ENCODE measurements around the gene CLECL1.
"Not testable (repeated sequence)": the region's sequence is repeated elsewhere in the genome, so short reads cannot be mapped to it uniquely, and the experiment has no call there.

CLECL1 gene

DNA sequence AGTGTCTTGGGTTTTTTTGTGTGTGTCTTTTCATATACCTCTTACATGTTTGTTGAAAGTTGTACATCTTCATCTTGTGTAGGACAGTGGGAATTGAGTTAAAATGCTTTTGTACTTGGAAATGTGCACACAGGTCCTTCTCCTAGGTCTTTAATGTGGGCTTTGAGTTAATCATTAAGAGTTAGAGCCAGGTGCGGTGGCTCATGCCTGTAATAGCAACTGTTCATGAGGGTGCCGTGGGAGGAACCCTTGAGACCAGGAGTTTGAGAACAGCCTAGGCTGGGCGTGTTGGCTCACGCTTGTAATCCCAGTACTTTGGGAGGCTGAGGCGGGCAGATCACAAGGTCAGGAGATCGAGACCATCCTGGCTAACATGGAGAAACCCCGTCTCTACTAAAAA lies 13.9 kb downstream of the CLECL1 start:
- FAIRE-seq, result no peak

DNA sequence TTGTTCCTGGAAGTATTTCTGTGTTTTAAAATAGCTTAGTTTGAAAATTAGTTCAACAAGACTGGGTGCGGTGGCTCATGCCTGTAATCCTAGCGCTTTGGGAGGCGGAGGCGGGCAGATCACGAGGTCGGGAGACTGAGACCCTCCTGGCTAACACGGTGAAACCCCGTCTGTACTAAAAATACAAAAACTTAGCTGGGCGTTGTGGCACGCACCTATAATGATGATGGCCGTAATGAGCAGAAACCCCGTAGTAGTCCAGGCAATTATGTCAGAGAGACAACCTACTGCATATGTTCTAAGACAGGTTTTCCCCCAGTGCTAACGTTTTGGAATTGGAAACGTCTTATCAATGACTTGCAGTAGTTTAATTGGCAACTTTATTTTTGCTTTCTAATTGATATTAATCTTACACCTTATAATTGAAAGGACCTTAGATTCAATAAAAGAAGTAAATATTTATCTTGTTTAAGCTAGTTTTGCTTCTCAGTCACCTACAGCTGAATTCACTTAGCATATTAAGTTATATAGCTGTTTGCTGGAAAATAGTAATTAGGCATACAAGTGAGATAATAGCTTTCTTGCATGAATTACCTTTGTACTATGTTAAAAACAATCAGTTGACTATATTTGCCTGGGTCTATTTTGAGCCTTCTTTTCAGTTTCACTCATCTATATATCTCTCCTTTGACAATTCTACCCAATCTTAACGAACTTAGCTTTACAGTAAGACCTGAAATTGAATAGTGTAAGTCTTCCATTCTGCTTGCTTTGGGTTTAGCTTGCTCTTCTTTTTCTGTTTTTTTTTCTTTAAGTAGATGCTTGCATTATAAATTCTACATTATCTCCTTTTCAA lies 15.6 kb downstream of the CLECL1 start:
- FAIRE-seq, result no peak

DNA sequence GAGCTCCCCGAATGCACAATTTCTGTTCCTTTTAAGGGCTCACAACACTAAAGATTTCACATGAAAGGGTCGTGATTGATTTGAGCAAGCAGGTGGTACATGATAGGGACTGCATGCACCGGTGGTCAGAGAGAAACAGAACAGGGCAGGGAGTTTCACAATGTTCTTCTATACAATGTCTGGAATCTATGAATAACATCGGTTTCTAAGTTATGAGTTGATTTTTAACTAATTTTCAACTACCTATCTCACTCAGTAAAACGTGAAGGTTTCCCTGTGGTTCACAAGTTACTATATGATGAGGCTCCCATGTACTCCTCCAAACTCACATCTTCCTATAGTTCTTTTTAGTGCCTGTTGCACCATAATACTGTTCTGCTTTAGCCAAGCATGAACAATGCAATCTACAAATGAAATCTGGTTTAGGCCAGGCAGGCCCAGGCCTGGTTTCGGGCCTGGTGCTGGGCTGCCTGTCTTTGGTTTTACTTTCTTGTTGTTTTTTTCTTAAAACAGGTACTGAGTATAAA lies 19.8 kb downstream of the CLECL1 start:
- FAIRE-seq, result not testable (repeated sequence)

- no peak for FAIRE-seq
Measured at GRCh38 chr12:9711664-9712063, 21.2 kb downstream of the CLECL1 start.

DNA sequence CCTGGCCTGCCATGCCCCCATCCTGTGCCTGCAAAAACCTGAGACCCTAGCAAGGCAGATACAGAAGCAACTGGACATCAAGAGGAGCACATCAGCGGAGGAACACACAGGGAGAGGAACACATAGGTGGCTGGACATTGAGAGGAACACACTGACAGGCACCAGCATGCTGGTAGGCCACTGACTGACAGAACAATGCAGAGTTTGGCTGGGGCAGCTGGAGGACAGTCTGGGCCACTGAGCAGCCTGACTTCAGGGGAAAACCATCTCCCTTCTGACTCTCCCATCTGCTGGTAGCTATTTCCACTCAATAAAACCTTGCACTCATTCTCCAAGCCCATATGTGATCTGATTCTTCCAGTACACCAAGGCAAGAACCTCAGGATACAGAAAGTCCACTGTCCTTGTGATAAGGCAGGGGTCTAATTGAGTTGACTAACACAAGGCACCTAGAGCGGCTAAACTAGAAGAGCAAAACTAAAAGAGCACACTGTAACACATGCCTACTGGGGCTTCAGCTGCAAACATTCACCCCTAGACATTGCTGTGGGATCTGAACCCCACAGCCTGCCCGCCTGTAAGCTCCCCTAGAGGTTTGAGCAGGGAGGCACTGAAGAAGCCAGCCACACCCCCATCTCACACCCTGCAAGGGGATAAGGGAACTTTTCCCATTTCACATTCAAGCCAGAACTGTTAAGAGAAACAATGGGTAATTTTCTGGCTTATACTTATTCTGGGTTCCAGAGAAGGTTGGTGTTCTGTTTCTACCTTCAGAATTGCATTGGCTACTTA lies 22.1 kb downstream of the CLECL1 start:
- FAIRE-seq, result no peak

GRCh38 chr12:9708853-9709252 lies 24.0 kb downstream of the CLECL1 start:
- no peak for FAIRE-seq

DNA sequence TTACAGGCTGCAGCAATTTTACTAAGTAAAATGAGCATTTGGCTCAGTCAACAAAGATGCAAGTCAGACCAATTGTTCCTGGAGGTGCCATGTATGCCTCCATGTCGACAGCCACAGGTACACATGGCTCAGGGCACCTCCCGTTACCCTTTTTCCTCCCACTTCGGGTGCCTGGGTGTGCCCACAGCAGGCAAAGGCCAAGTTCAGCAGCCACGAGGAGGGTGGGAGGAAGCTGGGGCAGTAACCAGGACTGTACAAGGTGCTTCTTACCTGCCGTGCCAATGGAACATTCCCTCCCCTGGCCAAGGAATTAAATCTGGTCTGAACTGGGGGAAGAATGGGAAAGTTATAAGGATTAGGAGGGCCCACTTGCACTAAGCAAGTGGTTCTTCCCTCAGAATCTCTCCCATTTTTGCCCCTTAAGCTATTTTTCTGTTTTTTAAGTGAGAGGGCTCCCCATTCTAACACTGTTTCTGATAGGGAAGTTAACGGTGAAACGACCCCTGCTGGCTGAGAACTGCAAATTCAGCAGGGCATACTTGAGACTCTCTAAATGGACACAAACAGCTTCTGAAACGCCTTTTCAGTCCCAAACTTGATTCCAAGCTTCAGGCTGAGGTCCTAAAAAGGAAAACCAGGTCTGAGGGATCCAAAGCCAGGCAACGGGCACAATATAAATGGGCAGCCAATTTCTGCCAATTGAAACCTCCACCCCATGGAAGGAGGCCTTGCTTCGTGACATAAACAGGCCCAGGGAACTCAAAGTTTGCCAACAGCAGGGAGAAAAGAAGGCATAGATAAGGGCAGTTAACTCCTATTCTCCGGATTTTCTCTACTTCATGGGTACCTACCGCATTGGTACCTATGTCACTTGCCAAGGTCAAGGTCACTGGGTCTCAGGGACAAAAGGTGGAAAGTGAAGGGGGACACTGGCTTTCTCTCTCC lies 24.8 kb downstream of the CLECL1 start:
- FAIRE-seq, result peak; percentile 3

- no peak for FAIRE-seq
Measured at GRCh38 chr12:9707356-9707755, 25.5 kb downstream of the CLECL1 start.

- no peak for FAIRE-seq
Measured at GRCh38 chr12:9706086-9706685, 26.7 kb downstream of the CLECL1 start.

DNA sequence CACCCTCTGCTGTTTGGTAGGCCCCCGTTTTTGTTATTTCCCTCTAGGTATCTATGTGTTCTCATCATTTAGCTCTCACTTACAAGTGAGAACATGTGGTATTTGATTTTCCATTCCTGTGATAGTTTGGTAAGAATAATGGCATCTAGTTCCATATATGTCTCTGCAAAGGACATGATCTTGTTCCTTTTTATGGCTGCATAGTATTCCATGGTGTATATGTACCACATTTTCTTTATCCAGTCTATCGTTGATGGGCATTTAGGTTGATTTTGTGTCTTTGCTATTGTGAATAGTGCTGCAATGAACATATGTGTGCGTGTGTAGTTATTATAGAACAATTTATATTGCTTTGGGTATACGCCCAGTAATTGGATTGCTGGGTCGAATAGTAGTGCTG lies 28.3 kb downstream of the CLECL1 start:
- not testable (repeated sequence) for FAIRE-seq

GRCh38 chr12:9702255-9702654 lies 30.6 kb downstream of the CLECL1 start:
- no peak for FAIRE-seq

DNA sequence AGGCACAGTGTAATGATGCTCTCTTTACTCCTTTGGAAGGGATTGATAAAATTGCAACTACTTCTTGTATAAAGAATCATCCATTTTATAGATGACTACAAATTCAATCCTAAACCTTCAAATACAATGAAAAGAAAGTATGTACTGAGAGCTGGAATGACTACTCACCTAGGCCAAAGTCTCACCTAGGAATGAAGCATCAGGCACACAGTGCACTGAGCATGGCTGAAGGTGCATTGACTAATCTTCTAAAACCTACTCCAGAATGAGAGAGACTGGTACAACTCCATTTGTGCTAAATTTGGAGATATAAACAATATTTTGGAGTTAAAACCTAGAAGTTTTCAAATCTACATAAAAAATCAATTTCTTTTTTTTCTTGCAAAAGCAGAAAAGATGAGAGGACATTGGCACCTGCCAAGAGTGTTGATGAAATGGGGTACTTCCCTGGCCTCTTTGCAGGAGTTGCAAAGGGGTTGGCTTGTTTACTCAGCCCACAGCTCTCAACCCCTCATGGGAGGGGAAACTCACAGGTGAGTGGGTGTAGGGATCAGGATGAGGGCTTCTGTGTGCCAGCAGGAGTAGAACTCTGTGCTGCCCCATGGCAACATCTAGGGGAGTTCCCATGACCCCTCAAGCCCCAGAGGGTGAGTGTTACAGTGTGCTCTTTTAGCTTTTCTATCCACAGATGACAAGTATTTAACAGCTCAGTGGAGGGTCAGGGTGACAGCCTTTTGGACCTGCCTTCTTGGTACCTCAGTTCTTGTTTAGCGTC lies 31.3 kb downstream of the CLECL1 start:
- FAIRE-seq, result no peak

- FAIRE-seq, result no peak
Measured at GRCh38 chr12:9700606-9700956, 32.3 kb downstream of the CLECL1 start.

DNA sequence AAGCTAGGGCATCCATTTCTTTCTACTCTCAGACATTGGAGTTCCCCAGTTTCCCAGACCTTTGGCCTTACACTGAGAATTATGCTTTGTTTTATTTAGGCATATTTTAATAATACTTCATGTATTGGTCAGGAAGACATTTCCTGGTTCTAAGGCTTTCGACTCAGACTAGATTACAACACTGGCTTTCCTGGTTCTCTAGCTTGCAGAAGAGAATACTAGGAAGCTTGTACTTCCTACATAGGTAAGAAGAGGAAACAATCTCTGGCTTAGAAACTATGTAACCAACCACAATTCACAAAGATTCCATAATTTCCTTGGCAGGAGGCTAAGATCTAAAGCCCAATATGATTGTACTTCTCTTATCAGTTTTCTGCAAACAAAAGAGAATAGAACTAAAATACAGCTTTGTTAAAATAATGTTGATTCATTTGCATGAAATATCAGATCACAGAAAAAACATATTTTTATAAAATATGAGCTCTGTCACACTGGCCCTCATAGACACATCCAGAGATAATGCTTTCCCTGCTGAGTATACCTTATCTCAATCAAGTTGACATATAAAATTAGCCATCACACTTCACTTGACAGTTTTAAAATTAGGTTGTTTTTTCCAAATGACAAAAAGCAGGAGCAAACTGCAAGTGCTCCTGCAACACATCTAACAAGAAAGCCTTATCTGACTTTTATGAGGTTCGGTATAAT lies 32.8 kb downstream of the CLECL1 start:
- no peak for FAIRE-seq

DNA sequence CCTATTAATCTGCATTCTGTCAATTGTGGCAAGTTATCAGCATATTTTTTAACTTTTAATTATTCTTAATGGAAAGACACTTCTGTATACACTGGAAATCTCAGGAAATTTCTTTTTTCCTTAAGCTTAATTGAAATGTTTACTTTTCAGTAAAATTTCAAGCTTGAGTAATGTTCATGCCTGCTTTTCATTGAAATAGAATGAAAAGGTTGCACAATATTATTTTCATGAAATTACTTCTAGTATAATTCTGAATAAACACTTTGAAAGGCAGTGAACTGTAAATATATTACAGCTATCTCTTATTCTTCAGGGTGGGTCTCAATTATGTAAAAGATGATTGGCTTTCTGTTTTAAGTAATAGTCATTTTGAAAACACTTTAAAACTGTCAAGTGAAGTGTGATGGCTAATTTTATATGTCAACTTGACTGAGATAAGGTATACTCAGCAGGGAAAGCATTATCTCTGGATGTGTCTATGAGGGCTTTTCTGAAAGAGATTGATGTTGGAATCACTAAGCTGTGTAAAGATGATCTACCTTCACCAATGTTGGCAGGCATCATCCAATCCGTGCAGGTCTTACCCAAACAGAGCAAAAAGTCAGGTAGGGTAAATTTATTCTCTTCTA lies 33.5 kb downstream of the CLECL1 start:
- no peak for FAIRE-seq

DNA sequence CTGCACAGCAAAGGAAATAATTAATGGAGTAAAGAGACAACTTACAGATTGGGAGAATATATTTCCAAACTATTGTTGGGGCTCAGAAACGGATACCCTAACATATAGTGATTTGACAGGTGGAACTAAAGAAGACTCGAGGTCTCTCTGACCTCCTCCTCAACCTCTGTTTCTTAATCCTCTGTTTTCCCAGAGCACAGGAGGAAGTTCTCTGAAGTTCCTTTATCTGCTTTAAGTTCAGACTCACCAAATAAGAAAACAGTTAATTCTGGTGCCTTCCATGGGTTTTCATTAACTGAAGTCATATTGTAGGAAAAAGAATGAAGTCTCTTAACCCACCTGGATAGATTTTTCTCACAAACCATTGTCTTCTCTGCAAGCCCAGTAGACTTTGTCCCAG lies 34.2 kb downstream of the CLECL1 start:
- FAIRE-seq, result no peak

- FAIRE-seq, result no peak
Measured at GRCh38 chr12:9697619-9698018, 35.3 kb downstream of the CLECL1 start.

DNA sequence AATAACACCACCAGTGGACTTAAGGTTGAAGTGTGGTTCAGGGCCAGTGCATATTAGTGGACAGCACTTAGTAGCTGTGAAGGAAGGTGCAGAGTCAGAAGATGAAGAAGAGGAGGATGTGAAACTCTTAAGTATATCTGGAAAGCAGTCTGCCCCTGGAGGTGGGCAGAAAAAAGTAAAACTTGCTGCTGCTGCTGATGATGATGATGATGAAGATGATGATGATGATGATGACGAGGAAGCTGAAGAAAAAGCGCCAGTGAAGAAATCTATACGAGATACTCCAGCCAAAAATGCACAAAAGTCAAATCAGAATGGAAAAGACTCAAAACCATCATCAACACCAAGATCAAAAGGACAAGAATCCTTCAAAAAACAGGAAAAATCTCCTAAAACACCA lies 37.2 kb downstream of the CLECL1 start:
- not testable (repeated sequence) for FAIRE-seq

GRCh38 chr12:9695150-9695549 lies 37.7 kb downstream of the CLECL1 start:
- FAIRE-seq, result not testable (repeated sequence)

DNA sequence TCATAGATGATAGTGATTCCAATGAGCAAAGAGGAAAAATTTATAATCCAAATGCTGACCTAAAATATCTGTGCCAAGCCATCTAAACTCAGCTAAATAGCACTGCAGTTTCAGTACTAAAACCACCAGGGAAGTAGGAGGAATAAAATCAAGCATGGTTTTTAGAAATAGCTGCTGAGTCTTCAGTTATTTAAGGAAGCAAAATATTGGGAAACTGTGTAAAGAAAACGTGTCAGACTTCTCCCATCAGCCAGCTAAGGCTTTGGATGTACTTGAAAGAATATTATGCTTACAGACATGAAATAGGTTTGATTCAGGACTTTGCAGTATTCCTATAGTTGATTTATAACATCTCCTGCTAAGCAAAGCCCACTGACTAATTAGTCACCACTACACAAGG lies 38.7 kb downstream of the CLECL1 start:
- FAIRE-seq, result no peak
